ENCODE data around the gene HDAC8.

The HDAC8 gene

DNA sequence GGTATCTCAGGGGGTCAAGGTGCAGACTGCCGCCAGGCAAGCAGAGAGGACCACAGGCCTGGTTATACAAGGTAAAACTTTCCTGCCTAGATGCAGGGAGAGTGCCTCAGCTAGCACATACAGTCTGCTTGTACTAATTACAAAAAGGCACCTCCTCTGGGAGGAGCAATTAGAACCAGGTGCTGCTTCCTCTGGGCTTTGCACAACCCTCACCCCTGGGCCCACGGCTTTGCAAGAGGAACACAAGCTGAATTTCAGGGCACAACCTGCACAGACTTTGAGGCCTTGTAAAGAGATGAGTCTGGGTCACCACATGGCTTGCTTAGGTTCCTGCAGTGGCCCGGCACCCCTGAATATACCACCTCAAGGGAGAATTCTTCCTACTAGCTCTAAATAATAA, 257.8 kb downstream of the HDAC8 start:
- no peak for DNase-seq

DNA sequence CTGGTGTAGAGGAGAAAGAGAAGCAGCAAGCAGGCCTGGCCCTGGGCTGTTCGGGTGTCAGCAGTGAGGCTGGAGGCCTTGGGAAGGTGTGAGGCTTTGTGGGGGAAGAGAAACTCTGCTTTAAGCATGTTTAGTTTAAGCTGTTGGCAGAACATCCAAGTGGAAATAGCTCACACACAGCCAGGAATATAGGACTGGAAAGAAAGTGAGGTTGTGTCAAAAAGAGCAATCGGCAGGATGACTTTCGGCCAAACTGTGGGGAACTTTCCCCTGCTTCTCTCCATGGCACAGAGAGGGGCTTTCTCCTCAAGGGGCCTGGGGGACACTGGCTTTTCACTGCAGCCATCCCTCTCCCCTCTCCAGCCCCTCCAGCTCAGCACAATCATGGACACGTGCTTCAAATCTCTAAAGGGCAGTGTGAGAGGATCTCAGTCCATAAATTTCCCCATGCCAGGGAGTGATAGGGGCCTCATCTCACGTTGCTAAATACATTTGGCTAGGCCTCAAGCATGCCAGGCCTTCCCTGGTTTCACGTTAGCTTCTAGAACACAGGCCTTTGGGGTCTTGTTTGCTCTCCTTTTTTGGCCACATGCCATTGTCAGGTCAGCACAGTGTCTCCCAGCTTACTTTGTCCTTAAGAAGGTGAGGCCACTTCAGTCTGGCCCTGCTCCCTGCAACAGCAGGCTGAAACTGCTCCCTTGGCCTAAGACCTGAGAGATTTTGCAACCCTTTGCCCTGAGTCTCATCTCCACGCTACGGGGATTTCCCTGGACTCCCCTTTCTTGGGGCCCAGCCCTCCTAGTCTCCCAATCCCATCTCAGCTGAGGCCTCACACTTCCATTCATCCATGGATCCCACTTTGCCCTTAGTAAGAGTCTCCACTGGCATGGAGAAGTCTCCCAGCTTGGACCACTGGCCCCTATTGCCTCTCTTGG, 258.7 kb downstream of the HDAC8 start:
- no peak for DNase-seq

DNA sequence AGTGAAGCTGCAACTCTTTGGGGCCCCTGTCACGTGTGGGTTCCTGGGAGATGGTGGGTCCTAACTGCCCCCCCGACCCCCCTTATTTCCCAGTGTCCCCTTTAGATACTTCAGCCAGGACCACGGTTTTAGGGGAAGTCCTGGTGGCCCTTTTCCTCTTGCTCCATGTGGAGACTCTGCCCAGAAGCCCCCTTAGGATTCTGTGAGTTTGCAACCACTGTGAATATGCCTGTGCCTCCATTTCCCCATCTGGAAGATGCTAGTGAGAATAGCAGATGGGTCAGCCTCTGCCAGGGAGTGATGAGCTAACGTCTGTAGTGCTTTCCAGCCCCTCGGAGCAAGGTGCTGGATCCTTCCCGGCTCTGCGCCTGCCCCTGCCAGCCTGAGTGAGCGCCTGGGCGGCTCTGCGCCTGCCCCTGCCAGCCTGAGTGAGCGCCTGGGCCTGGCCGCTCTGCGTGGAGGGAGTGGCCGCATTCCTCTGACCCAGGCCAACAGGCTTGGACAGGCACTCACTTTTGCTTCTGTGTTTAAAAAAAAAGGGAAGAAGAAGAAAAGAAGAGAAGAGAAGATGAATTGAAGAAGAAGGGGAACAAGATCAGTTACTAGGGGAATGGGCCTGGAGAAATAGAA, 260.2 kb downstream of the HDAC8 start:
- DNase-seq, result no peak

DNA sequence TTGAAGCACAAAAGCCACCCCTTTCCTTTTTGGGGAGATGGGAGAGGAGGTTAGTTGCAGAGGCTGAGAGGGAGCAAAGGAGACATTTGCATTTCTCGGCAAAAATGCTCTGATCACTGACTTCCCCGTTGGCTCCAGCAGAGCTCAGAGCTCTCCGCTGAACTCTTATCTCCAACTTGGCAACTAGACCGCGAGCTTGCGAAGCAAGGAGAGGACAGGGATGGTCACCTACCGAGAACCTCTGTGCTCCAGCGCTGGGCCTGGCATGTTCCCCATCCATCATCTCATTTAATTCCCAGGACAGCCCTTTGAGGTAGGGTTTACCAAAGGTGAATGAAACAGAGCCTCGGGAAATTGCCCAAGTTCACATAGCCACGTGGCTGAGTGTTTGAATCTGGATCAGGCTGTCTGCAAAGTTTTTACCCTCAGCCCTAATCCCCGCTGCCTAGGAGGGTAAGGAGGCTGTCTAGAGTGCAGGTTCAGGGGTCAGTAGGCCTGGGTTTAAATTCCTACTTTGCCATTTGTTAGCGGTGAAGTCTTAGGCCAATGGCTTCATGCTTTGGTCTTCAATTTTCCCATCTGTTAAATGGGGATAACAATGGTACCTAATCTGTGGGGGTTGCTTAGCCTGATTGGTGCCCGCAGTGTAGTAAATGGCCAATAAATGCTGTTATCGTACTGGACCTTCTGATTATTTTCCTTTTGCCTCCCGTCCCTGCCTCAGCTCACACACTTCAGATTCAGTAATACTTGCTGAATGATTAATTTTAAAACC, 263.2 kb downstream of the HDAC8 start:
- DNase-seq, result no peak

DNA sequence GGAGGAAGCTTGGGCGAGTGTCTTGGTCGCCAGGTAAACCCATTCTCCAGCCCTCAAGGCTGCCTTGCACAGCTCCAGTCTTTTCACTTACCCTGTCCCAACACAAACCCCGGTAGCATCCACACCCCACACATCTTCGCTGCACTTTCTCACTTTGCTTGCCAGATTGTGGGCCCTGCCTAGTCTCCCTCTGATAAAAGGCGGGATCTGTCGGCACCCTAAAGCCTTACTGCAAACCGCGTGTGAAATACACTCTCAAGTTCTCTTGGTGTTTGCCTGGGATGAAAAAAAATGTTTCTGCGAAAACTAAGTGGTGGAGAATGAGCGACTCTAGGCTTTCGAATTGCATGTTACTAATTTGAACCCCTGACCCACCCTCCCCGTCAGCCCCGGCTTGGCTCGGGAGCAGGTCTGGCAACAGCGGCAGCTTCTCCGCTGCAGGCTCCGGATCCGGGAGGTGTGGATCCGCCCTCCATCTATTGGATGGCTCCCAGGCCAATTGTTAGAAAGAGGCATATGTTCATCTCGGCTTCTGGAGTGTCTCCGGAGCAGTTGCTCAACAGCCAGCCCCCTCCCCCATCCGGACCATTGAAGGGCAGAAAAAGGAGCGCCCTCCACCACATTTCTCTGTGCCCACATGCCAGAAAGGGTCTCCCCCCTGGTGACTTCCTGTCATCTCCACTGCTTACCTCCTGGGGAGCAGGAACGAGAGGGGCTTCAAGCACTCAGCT, 263.9 kb downstream of the HDAC8 start:
- peak; percentile 5 for DNase-seq

DNA sequence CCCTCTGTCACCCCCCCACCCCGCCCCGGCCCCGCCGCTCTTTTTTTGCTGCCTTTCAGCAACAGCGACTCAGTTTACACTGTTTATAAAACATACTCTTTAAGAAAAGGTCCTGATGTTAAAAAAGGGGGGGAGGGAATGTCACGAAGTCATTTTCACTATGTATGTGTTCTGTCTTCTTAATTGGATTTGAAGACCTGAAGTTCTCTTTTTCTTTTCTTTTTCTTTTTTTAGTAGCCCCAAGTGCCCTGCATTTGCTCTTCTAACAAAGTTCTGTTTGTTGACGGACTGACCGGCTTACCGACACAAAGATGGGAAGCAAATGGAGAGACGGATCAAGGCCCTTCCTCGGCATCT, 264.5 kb downstream of the HDAC8 start:
- no peak for DNase-seq

DNA sequence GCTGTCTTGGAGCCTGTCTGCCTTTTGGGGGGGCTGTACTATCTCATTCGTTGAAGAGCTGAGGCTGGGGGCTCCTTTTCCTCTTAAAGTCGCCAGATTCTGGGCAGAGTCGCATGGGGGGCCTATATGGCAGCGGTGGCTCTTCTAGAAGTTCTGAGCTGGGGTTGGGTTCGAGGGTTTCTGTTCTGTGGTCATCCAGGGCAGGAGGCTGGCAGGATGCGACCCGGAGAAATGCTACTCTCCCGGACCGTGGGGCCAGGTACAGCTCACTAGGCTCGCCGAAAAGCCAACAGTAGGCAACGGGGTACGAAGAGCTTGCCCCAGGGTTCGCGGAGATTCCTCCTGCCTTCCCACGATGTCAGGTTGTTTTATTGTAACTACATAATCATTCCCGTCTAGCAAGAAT, 265.0 kb downstream of the HDAC8 start:
- no peak for DNase-seq

DNA sequence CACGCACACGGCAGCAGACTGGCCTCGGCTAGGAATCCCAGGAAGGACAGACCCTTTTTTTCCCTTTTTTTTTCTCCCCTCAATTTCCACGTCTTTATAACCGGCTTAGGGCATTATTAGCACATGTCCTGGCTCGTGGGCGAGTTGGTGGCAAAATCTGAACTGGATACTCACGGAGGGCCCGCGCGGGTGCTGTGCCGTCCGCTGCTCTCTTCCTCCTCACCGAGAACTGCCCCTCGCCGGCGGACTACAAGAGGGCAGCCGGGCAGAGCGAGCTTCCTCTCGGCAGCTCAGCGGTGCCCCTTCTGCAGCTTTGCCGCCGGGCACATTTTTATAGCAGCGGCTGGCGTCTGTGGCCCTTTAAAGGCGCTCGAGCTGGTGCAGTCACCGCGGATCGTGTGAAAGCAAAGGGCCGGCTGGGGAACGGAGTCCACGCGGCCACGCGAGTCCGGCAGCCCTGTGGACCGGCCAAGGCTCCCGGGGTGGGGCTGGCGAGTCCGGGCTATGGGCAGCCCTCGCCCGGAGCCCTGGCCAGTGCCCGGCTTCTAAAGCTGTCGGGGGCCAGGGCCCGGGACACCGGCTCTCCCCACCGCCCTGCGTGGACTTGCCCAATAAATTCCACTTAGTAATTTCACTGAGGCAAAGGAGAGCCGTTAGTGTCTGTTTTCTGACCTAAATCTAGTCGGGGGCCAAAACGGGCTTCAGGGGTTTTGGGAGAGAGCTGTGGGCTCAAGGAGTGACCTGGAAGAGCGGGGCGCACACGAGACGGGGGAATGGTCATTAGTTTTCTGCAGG, 265.6 kb downstream of the HDAC8 start:
- DNase-seq, result peak; percentile 22

DNA sequence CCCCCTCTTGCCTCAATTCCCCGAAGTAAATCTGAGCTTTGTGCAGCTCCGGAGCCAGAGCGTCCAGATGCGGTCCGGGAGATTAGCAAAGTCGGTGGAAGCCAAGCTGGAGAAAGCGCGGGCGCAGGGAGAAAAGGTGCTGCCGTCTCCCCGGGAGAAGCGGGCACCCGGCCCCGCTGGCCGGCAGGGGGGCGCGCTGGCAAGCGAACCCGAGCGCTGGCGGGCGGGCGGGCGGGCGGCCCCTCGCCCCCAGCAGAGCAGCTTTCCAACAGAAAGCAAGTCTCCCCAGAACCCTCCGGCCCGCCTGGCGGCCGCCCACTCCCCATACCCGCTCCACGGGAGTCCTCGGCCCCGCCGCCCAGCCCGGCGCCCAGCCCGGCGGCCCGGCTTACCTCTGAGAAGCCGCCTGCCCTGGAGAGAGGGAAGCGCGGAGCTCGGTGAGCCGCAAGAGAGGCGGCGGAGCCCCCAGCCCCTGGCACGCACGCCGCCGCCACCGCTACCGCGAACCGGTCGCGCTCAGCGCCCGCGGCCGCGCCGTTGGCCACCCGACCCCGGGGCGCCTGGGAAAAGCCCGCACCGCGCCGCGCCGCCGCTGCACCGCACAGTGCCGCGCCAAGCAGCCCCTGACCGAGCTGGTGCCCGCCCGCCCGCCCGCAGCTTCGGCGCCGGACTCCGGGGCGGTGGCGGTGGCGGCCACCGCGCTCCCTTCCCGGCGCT, 266.4 kb downstream of the HDAC8 start:
- no peak for DNase-seq

DNA sequence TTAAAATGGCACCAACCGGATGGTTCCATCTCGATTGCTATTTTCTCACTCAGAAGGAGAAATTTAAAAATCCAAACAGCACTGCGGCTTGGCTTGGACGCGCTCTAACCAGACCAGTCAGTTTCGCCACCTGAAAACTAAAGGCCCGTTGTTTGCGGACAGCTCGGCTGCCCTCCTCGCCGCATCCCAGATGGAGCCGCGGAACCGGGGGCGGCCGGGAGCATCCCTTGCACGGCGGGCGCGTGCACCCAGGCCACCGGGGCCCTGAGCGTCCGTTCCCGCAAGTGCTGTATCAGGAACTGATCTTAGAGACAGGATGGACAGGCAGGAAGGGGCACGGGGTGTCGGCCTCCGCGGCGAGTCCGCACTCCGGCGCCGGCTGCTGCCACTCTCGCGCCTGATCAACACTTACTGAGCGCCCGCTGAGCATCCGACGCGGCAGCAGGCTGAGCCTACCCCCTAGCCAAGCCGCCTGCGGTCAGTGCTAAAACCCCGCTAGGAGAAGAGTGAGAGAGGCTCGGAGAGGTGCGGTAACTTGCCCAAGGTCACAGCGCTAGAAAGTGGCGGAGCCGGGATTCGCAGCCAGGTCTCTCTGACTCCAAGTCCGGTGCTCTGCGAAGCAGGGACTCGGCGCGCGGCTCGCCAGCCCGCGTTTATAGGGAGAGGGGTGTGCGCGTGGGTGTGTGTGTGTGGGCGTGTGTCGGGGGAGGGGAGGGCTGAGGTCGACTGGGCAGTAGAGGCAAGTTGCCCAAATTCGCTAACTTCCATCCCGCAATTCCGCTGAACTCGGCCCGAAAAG, 267.2 kb downstream of the HDAC8 start, which contains the start of gene CITED1:
TSS of gene CITED1 (minus strand) at position 629 of the 799 bp plus-strand sequence. CDS start 3,045 bp downstream, outside the sequence.
- no peak for DNase-seq

DNA sequence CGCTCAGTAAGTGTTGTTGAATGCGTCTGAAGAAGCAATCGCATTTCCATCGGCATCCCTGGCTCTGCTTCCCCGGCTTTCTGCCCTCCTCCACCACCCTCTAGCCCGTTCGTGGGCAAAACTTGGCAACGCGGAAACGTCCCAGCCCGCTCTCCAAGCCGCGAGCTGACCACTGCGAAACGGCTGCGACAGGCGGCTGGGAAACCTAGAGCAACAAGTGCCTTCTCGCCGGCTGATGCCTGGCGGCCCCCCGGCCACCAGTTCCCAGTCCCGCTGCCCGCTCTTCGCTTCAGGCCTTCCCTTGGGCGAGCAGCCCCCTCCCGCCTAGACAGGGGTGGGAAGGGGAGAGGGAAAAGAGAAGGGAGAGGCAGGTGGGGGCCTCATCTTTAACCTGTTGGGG, 267.8 kb downstream of the HDAC8 start:
- no peak for DNase-seq

DNA sequence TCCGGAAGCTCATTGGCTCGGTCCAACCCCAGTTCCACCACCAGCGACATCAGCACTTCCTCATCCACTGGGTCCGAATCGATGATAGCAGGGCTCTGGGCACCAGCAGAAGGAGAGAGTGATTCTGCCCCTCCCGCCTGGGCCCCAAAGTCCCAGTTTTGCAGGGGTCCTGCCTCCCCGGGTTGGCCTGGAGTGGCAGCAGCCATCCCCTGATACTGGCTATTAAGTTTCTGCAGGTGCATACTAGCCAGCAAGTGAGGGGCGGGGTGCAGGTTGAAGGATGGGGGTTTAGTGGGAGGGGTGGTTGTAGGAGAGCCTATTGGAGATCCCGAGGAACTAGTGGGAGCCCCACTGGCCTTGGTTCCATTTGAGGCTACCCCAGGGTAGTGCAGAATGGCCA, 270.9 kb downstream of the HDAC8 start:
- no peak for DNase-seq

DNA sequence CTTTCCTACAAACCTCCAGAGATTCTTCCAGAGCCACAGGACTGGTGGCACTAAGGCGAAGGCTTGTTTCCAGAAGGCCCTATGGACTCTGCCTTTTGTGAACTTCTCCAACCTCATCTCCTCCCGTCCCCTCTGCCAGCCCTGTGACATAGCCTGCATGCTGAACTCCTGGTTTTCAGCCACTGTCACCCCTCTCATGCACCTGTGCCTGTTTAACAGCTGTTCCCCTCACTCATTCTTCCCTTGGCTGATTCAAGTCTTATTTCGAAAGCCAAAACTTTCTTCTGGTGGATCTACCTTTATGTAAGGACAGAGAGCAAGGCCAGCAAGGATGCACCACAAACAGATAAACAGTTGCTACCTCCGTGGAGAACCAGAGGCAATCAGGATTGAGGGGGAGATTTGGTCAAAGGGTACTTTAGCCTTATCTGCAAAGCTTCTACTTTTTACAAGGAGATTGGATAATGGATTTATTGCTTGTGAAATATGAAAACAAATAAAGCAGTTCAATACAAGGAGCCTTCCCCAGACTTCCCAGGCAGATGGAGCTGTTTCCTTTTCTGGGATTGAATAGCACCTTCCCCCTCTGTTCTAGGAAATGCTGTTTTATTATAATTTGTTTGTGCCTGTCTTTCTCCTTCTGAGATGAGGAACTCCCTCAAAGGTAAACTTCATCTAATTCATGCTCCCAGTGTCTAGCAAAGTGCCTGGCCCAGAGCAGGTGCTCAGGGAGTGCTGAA, 272.6 kb downstream of the HDAC8 start:
- DNase-seq, result no peak

DNA sequence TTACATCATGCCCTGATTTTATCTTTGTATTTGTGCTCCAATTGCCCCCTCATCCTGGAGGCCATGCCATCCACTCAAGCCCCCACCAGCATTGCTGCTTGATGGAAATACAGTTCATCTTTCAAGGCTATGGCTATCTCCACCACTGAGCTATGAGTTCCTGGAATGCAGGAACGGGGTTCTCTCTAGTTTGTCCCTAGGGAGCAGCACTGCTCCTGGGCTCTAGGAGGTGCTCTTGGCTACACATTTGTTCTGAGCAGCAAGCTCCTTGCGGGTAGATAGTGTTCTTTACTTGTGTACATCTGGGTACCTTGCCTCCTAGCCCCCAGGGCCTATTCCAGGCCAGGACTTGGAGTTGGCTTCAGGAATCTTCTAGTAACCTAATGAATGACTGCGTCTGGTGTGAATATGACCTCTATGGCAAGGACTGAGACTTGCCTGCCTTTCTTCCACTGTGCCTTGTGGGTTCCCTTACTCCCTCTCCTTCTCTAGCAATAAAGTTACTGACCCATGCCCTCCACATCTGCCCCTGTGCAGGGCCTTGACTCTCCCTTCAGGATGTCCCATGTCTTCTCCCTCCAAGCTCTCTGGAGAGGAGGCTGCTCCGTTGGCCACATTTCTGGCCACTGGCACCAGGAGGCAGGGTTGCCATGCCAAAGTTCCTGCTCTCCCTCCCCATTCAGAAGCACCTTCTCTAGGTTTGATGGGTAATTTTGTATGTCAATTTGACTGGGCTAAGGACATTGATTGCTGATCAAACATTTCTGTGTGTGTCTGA, 274.5 kb downstream of the HDAC8 start:
- no peak for DNase-seq

DNA sequence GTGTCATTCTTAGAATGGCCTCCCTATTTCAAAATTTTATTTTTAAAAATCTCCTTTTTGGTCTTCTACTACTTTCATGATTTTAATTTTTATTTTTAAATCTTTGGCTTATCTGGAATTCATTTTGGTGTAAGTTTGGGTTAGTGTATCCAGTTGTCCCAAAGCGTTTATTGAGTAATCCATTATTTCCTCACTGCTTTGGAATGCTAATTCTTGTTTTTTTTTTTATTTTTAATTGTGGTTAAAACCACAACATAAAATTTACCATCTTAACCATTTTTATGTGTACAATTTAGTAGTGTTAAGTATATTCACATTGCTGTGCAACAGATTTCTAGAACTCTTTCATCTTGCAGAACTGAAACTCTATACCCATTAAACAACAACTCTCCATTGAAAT, 275.7 kb downstream of the HDAC8 start:
- no peak for DNase-seq

DNA sequence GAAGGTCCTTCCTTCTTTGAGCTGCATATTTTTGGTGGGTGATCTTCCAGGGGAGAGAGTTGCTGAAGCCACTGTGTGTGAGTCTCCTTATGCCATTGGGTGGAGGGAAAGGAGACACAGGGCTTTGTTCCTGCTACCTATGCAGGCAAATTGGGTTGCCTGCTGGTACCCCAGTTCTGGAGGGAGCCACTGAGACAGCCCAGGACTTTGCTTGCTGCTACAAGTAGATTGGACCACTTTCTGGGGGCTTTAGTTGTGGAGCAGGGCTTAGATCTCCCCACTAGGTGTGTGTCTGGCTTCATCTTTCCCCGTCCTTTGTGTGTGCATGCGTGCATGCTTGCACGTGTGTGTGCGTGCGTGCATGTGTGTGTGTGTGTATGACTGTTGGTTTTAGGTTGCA, 276.9 kb downstream of the HDAC8 start:
- no peak for DNase-seq

DNA sequence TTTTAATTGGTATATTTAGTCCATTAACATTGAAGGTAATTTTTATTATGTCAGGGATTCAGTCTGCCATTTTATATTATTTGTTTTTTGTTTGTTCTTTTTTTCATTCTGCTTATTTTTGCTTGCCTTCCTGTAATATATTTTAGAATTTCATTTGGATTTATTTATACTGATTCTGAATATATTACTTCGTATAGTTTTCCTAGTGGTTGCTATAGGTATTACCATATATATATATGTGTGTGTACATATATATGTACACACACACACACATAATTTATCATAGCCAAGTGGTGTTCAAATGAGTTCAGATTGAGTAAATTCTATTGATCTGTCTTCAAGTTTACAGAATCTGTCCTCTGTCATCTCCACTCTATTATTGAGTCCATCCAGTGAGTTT, 278.1 kb downstream of the HDAC8 start:
- DNase-seq, result no peak

DNA sequence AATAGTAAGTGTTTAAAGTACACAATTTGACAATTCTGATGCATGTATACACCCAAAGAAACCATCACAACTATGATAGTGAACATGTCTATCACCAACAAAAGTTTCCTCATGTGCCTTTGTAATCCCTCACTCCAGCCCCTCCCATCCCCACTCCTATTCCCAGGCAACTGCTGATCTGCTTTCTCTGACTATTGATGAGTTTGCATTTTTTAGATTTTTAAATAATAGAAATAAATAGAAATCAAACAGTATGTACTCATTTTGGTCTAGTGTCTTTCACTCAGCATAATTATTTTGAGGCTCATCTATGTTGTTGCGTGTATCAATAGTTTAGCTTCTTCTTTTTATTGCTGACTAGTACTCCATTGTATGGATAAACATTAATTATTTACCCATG, 290.3 kb downstream of the HDAC8 start:
- no peak for DNase-seq

DNA sequence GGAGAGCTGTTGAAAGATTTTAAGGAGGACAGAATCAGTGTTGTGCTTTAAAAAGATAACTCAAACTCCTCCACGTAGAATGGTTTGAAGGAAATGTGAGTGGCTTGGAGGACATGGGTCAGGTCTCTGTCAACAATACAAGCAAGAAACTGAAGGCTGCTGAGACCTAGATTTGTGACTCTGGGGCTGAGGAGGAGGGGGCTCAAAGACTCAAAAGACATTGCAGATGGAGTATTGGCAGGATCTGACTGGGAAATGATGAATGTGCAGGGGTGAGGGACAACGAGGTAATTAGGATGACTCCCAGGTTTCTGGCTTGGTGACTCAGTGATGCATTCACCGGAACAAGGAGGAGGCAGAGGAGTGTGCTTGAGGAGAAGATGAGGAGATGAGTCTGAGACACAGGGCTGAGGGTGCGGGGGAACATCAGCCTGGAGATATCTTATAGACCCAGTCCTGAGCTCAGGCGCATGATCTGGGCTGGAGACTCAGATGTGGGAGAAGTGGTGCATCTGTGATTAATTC, 292.3 kb downstream of the HDAC8 start:
- no peak for DNase-seq
